ENCODE results near the gene ATP6V0E1.
A peak's percentile ranks its signal among the peaks of the same experiment; 100 is the strongest.
"Not testable (repeated sequence)": the region's sequence is repeated elsewhere in the genome, so short reads cannot be mapped to it uniquely, and the experiment has no call there.

Gene ATP6V0E1

DNA sequence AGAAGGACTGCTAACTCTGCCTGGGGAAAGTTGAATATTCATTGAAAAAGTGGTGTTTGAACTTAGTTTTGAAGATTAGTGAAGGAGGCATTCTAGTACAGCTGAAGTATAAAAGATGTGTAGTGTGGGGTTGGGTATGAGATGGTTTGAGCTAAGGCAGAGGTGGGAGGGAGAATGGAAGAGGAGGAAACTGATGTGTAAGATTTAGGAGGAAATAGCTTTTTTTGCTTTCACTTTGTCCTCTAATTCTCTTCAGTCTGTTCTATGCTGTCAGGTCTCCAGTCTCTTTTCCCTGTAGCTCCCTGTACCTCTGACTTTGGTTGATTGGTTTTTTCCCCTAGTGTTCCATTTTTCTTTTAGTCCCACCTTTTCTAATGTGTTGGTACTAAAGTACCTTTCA, 81.6 kb downstream of the ATP6V0E1 start:
- no peak for DNase-seq (ENCODE audit: low spot score)
- no peak overlapping the region for H3K27ac ChIP-seq
- TF ChIP-seq, protein P1, sequence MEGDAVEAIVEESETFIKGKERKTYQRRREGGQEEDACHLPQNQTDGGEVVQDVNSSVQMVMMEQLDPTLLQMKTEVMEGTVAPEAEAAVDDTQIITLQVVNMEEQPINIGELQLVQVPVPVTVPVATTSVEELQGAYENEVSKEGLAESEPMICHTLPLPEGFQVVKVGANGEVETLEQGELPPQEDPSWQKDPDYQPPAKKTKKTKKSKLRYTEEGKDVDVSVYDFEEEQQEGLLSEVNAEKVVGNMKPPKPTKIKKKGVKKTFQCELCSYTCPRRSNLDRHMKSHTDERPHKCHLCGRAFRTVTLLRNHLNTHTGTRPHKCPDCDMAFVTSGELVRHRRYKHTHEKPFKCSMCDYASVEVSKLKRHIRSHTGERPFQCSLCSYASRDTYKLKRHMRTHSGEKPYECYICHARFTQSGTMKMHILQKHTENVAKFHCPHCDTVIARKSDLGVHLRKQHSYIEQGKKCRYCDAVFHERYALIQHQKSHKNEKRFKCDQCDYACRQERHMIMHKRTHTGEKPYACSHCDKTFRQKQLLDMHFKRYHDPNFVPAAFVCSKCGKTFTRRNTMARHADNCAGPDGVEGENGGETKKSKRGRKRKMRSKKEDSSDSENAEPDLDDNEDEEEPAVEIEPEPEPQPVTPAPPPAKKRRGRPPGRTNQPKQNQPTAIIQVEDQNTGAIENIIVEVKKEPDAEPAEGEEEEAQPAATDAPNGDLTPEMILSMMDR (IDR thresholded peaks at IDR 0.05): no peak
- no peak overlapping the region for H3K4me3 ChIP-seq

DNA sequence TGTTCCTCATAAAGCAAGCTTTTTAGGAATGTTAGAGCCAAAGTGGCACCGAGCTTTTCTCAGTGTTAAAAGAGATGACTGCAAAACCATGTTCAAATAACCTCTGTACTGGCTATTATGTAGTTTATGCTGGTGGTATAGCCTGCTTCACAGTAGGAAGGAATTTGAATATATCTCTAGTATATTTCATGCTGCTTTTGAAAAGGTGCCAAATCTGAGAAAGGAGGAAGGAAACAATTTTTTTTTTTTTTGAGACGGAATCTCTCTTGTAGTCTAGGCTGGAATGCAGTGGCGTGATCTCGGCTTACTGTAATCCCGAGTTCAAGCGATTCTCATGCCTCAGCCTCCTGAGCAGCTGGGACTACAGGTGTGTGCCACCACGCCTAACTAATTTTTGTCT, 86.1 kb downstream of the ATP6V0E1 start:
- TF ChIP-seq, protein P1 (IDR thresholded peaks at IDR 0.05): no peak
- Histone ChIP-seq H3K27ac (peak overlapping the region in 1 of 2 donors; percentile 23), H3K4me3 (no peak overlapping the region)
- DNase-seq (ENCODE audit: low spot score): no peak

DNA sequence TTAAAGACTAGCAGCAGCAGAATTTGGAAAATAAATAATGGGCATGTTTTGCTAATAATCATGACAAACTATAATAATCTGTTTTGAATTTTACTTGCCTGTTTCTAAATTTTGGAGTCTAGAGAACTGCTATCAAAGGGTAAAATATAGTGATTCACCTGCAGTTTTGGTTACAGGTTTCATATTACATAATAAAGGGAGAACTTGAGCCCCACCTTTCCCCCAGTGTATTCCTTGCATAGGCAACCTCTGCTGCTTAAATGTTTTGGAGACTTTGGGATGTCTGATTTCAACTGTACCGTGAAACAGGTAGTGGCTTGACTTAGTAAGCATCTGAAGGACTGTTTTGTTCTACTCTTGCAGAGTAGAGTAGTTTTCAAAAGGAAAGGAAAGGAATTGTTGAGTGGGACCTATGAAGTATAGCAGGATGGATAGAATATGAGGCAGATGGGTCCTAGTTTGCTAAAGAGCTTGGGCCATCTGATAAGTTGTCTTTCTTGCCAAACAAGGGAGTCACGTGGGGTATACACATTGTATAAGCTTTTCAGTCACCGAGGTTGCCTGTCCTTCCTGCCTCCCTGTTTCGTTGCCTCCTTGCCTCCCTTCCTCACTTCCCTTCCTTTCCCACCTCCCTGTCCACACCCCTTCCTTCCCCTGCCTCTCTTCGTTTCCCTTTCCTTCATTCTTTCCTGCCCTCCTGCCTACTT, 91.7 kb downstream of the ATP6V0E1 start:
- TF ChIP-seq, protein P1 (IDR thresholded peaks at IDR 0.05): no peak
- no peak for DNase-seq (ENCODE audit: low spot score)
- no peak overlapping the region for H3K4me3 ChIP-seq
- no peak overlapping the region for H3K27ac ChIP-seq

DNA sequence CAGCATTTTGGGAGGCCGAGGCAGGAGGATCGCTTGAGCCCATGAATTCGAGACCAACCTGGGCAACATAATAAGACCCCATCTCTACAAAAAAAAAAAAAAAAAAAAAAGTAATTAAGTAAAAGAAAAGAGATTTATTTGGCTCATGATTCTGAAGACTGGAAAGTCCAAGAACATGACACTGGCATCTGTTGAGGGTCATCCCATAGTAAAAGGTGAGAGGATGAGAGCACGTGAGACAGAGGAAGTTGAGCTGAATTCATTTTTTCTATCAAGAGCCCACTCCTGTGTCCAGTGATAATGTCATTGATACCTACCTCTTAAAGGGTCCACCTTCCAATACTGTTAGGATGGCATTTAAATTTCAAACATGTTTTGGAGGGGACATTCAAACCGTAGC, 92.4 kb downstream of the ATP6V0E1 start:
- no peak for DNase-seq (ENCODE audit: low spot score)
- Histone ChIP-seq H3K27ac (no peak overlapping the region), H3K4me3 (no peak overlapping the region)
- TF ChIP-seq, protein P1 (IDR thresholded peaks at IDR 0.05): no peak

DNA sequence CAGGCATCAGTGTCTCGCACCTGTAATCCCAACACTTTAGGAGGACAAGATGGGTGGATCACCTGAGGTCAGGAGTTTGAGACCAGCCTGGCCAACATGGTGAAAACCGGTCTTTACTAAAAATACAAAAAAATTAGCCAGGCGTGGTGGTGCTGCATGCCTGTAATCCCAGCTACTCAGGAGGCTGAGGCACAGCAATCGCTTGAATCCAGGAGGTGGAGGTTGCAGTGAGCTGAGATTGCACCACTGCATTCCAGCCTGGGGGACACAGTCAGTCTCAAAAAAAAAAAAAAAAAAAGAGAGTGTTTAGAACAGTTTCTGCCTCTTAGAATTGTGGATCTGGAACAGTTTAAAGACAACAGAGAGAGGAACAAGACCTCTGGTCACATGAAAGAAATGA, 92.9 kb downstream of the ATP6V0E1 start:
- not testable (repeated sequence) for H3K4me3 ChIP-seq; DNase-seq (ENCODE audit: low spot score); H3K27ac ChIP-seq

- no peak overlapping the region for H3K27ac ChIP-seq
Measured at GRCh38 chr5:173078878-173079277, 95.3 kb downstream of the ATP6V0E1 start.

More at GRCh38 chr5:173078878-173079277, 95.3 kb downstream of the ATP6V0E1 start:
- TF ChIP-seq, protein P1 (IDR thresholded peaks at IDR 0.05): no peak
- DNase-seq (ENCODE audit: low spot score): no peak
- no peak overlapping the region for H3K4me3 ChIP-seq
